ENCODE data around the gene FCHSD2.

DNA sequence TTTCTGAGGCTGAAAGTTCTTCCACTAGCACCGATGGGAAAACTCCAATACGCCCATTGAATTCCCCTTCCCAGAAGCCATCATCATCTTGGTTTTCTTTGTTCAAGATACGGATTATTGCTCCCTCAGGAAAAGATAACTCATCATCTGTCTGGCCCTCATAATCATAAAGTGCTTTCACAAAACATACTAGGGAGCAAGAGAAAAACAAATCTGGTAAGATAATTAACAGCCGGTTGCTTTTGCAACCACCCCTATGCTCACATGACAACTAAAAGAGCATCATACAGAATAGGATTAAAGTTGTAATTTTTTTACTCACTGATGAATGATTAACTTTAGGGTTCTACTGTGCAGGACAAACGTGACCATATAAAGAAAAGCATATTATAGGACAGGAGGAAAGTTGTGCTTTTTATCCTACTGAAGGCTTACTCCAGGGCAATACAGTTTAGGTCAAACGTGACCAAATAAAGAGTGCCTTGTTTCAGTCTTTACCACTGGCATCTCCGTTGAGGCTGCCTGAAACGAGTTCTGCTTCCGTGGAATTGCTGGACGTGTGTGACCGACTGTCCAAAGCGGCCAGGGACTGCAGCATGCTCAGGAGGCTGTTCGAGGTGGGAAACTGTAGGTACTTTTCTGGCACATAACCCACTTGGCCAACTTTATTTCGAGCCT lies 299.3 kb downstream of the FCHSD2 start:
- TF ChIP-seq, protein P1, sequence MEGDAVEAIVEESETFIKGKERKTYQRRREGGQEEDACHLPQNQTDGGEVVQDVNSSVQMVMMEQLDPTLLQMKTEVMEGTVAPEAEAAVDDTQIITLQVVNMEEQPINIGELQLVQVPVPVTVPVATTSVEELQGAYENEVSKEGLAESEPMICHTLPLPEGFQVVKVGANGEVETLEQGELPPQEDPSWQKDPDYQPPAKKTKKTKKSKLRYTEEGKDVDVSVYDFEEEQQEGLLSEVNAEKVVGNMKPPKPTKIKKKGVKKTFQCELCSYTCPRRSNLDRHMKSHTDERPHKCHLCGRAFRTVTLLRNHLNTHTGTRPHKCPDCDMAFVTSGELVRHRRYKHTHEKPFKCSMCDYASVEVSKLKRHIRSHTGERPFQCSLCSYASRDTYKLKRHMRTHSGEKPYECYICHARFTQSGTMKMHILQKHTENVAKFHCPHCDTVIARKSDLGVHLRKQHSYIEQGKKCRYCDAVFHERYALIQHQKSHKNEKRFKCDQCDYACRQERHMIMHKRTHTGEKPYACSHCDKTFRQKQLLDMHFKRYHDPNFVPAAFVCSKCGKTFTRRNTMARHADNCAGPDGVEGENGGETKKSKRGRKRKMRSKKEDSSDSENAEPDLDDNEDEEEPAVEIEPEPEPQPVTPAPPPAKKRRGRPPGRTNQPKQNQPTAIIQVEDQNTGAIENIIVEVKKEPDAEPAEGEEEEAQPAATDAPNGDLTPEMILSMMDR (IDR thresholded peaks at IDR 0.05) = no peak
- no peak for TF ChIP-seq EZH2 (IDR thresholded peaks at IDR 0.05)
